Adipocyte (in vitro differentiated cells): ENCODE data around the gene LKAAEAR1.

Experiments used
- DNase-seq: peaks from one replicate; pipeline ENCODE4 v3.0.0-alpha.2; 2015; ENCODE audit warnings: low read depth
- H3K27me3 ChIP-seq: replicated peaks from 2 replicates; pipeline ENCODE4 v1.7.0; 2013; ENCODE audit warnings: mild to moderate bottlenecking, low read length, moderate library complexity; ENCODE audit not compliant: control insufficient read depth, insufficient read depth
- H3K36me3 ChIP-seq: 2 replicates; pipeline ENCODE4 v1.7.0; 2013; ENCODE audit warnings: low read length, mild to moderate bottlenecking, moderate library complexity; ENCODE audit not compliant: control insufficient read depth, insufficient read depth, severe bottlenecking
- H3K4me1 ChIP-seq: 2 replicates; pipeline ENCODE4 v1.7.0; 2013; ENCODE audit warnings: mild to moderate bottlenecking, low read length, moderate library complexity; ENCODE audit not compliant: control insufficient read depth, insufficient read depth
- H3K4me3 ChIP-seq: 2 replicates; pipeline ENCODE4 v1.7.0; 2013; ENCODE audit warnings: mild to moderate bottlenecking, low read length, moderate library complexity
- H3K9ac ChIP-seq: 2 replicates; pipeline ENCODE4 v1.7.0; 2013; ENCODE audit warnings: mild to moderate bottlenecking, low read length, moderate library complexity
- H3K9me3 ChIP-seq: 2 replicates; pipeline ENCODE4 v1.7.0; 2013; ENCODE audit warnings: mild to moderate bottlenecking, low read length, moderate library complexity; ENCODE audit not compliant: control insufficient read depth

LKAAEAR1 gene

DNA sequence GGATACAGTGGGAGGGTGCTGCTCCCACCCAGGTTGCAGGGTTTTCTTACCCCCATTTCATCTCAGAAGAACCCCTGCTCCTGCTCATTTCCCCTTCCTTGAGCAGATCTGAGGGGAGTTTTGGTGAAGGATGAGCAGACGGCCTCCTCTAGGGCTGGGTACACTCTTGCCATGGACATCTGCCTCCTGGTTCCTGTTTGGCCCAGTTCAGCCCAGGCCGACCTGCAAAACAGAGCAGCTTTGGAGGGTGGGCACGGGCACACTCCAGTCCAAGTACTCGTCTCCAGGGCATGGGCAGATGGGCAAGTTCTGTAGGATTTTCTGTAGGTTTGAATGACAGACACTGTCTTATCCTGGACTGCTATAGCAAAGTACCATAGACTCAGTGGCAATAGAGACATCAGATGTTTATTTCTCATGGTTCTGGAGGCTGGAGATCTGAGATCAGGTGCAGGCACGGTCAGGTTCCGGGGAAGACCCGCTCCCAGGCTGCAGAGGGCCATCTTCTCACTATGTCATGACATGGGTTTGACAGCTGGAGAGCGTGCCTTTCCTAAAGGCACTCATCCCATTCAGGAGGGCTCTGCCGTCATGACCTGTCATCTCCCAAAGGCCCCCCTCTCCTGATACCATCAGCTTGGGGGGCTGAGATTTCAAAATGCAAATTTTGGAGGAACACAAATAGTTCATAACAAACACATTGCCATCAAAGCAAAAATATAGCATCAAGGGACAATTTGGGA, 16.9 kb upstream of the LKAAEAR1 start:
- no peaks in the 10 kb centered on the region for H3K9me3 ChIP-seq
- no peak overlapping the region for H3K4me3 ChIP-seq
- H3K36me3 ChIP-seq: no peaks in the 10 kb centered on the region
- peaks cover 43% of the 10 kb centered on the region for H3K27me3 ChIP-seq
- H3K9ac ChIP-seq: no peak overlapping the region
- H3K4me1 ChIP-seq: no peaks in the 10 kb centered on the region
- DNase-seq: no peak

DNA sequence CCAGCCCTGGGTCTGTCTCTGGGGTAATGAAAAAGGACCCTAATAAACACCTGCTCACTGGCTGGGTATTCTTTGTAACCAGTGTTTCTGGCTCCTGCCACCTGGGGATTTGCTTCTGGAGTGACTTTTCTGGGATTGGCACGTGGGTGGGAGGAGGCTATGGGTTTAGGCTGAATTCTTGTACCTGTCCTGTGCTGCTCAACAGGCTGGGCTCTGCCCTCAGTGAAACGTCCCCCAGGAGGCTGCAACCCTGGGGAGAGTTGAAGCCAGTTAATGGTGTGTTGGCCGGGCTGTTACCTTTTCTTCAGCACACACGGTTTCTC, 16.3 kb upstream of the LKAAEAR1 start:
- no peaks in the 10 kb centered on the region for H3K4me1 ChIP-seq
- no peaks in the 10 kb centered on the region for H3K9me3 ChIP-seq
- no peaks in the 10 kb centered on the region for H3K36me3 ChIP-seq
- no peak overlapping the region for H3K9ac ChIP-seq
- peaks cover 47% of the 10 kb centered on the region for H3K27me3 ChIP-seq
- no peak for DNase-seq
- H3K4me3 ChIP-seq: no peak overlapping the region

DNA sequence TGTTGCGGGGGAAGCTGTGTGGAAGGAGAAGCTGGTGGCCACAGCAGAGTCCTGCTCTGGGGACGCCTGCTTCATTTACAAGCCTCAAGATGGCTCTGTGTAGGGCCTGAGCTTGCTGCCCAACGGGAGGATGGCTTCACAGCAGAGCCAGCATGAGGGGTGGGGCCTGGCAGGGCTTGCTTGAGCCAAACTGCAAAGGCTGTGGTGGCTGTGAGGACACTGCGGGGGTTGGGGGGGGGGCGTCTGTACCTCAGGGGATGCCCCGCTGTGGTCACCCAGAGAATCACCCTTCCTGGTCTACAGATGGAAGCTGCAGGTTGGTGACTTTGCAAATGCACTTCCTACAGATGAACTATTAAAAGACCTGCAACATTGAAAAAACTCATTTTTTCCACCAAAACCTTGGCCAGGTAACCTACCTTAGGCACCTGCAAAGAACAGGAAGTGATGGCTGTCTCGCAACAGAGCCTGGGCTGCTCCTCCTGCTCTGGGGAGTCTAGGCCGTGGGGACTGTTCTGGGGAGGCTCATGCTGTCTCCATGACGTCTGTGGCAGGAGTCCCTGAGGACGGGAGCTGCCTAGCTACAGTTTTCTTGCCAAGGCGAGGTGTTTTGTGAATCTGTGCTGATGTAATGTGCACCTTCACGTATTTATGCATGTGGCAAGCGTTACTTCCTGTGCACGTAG, 15.8 kb upstream of the LKAAEAR1 start:
- no peaks in the 10 kb centered on the region for H3K9me3 ChIP-seq
- H3K27me3 ChIP-seq: peaks cover 49% of the 10 kb centered on the region
- DNase-seq: no peak
- no peaks in the 10 kb centered on the region for H3K4me1 ChIP-seq
- no peaks in the 10 kb centered on the region for H3K36me3 ChIP-seq
- H3K4me3 ChIP-seq: no peak overlapping the region
- H3K9ac ChIP-seq: no peak overlapping the region

DNA sequence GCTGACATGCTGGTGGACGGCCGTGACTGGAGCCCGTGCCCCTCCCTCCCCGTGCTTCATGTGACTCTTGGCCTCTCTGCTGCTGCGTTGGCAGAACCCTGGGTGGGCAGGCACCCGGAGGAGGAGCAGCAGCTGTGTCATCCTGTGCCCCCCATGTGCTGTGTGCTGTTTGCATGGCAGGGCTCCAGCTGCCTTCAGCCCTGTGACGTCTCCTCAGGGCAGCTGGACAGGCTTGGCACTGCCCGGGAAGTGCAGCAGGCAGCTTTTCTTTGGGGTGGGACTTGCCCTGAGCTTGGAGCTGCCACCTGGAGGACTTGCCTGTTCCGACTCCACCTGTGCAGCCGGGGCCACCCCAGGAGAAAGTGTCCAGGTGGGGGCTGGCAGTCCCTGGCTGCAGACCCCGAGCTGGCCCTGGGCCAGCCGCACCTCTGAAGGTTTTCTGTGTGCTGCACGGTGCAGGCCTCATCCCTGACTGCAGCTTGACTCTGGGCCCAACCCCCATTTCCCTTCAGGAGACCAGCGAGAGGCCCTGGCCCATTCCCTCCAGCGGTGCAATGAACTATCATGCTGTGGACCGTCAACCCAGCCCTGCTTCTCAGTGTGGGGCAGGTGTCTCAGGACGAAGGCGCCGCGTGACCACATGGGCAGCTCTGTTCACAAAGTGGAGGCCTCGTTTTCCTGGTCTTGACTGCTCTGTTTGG, 15.0 kb upstream of the LKAAEAR1 start:
- no peak overlapping the region for H3K4me3 ChIP-seq
- no peak overlapping the region for H3K9ac ChIP-seq
- no peaks in the 10 kb centered on the region for H3K9me3 ChIP-seq
- H3K4me1 ChIP-seq: no peaks in the 10 kb centered on the region
- no peaks in the 10 kb centered on the region for H3K36me3 ChIP-seq
- peaks cover 45% of the 10 kb centered on the region for H3K27me3 ChIP-seq
- no peak for DNase-seq

DNA sequence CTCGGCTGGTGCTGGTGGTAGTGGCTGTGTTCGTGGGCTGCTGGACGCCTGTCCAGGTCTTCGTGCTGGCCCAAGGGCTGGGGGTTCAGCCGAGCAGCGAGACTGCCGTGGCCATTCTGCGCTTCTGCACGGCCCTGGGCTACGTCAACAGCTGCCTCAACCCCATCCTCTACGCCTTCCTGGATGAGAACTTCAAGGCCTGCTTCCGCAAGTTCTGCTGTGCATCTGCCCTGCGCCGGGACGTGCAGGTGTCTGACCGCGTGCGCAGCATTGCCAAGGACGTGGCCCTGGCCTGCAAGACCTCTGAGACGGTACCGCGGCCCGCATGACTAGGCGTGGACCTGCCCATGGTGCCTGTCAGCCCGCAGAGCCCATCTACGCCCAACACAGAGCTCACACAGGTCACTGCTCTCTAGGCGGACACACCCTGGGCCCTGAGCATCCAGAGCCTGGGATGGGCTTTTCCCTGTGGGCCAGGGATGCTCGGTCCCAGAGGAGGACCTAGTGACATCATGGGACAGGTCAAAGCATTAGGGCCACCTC, 14.3 kb upstream of the LKAAEAR1 start:
- H3K9me3 ChIP-seq: no peaks in the 10 kb centered on the region
- no peak for DNase-seq
- H3K4me1 ChIP-seq: no peaks in the 10 kb centered on the region
- no peak overlapping the region for H3K4me3 ChIP-seq
- H3K36me3 ChIP-seq: no peaks in the 10 kb centered on the region
- peaks cover 40% of the 10 kb centered on the region for H3K27me3 ChIP-seq
- no peak overlapping the region for H3K9ac ChIP-seq

DNA sequence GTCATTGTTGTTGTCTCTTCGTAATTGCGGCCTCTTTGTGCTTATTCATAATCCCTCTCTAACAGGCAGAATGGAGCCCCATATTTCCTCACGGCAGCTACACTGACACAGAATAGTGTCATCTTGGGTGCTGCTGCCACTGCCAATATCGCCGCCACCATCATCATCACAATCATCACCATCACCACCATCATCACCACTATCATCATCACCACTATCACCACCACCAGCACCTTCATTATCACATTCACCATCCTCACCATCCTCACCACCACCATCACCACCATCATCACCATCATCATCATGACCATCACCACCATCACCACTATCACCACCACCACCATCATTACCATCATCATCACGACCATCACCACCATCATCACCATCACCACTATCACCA, 12.3 kb upstream of the LKAAEAR1 start:
- no peak for DNase-seq
- Histone ChIP-seq H3K4me3 (no peak overlapping the region), H3K4me1 (no peaks in the 10 kb centered on the region), H3K9ac (no peak overlapping the region), H3K27me3 (peaks cover 31% of the 10 kb centered on the region), H3K36me3 (no peaks in the 10 kb centered on the region), H3K9me3 (no peaks in the 10 kb centered on the region)

DNA sequence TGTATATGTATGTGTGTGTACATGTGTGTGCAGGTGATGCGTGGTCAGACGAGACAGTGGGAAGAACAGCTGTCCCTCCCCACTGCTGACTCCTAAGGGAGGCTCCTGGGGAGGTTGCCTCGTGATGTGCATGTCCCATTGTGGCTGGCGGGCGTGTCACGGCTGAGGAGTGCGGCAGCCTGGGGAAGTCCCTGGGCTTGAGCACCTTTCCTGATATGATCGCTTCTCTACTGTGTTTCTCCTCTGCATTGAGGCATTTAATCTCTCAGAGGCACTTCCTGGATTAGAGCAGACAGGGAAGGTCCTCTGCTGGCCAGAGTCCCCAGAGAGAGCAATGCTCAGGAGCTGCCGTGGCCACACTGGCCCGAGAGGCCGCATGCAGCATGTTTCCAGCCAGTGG, 11.7 kb upstream of the LKAAEAR1 start:
- Histone ChIP-seq H3K4me1 (no peaks in the 10 kb centered on the region), H3K4me3 (no peak overlapping the region), H3K27me3 (peaks cover 25% of the 10 kb centered on the region), H3K36me3 (no peaks in the 10 kb centered on the region), H3K9me3 (no peaks in the 10 kb centered on the region), H3K9ac (no peak overlapping the region)
- DNase-seq: no peak

DNA sequence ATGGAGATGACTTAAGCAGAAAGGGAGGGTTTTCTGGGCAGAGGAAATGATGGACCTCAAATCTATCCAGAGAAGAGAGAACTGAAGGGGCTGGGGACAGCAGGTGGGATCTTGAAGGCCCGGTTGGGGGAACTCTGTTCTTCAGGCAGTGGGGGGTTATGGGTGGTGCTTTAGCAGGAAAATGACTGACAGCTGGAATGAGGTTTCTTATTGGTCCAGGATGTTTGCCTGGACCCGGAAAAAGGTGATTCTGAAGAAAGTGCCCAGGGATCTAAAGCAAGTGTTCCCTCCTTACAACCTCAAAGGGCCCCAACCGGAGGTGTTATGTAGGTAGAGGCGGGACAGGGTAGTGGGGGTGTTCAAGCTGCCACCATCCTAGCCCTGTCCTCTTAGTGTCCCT, 11.3 kb upstream of the LKAAEAR1 start:
- no peak for DNase-seq
- H3K9ac ChIP-seq: no peak overlapping the region
- H3K4me1 ChIP-seq: no peaks in the 10 kb centered on the region
- H3K27me3 ChIP-seq: peaks cover 20% of the 10 kb centered on the region
- no peaks in the 10 kb centered on the region for H3K9me3 ChIP-seq
- H3K36me3 ChIP-seq: no peaks in the 10 kb centered on the region
- H3K4me3 ChIP-seq: no peak overlapping the region

DNA sequence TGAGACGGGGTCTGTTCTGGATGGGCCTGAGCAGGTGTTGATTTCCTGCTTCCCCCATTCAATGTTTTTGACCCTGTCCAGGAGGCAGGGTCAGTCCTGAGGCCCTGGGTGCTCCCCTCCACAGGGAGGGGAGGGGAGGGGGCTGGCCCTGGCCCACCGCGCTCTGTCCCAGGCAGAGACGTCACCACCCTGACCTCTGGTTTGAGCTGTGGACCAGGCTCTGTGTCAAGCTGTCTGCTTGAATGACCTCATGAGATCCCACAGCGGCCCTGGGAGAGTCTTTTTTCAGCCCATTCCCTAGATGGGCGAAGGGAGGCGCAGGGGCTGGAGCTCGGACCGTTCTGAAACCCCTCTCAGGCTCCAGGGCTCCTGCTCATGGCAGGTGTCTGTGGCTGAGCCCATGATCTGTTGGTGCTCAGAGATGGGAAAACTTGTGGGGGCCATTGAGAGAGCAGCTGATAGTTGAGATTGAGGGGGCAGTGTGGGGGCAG, 8.9 kb upstream of the LKAAEAR1 start:
- no peaks in the 10 kb centered on the region for H3K9me3 ChIP-seq
- H3K4me1 ChIP-seq: no peaks in the 10 kb centered on the region
- no peaks in the 10 kb centered on the region for H3K36me3 ChIP-seq
- DNase-seq: no peak
- peaks cover 25% of the 10 kb centered on the region for H3K27me3 ChIP-seq
- H3K9ac ChIP-seq: no peak overlapping the region
- no peak overlapping the region for H3K4me3 ChIP-seq

DNA sequence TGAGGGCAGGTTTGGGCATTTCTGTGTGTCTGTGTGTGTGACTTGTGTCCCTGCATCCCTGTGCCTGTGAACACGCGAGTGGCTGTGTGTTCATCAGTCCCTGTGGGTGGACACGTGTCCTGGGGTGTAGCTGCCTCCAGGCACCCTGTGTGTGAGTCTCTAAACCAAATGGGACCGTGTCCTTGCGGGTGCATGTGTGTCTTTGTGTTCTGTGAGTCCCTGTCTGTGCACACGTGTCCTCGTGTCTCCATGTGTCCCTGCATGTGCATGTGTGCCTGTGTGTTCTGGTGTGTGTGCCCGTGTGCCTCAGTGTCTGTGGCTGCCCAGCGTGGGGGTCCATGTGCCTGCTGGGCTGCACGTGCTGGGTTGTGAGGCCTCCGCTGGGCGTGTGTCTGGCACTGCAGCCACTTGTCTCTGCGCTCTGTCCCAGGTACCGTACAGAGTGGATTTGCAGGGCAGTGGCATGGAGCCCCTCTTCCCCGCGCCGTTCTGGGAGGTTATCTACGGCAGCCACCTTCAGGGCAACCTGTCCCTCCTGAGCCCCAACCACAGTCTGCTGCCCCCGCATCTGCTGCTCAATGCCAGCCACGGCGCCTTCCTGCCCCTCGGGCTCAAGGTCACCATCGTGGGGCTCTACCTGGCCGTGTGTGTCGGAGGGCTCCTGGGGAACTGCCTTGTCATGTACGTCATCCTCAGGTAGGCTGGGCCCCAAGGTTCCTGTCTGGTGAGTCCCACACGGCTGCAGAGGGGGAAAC, 8.2 kb upstream of the LKAAEAR1 start:
- Histone ChIP-seq H3K27me3 (peaks cover 31% of the 10 kb centered on the region), H3K9me3 (no peaks in the 10 kb centered on the region), H3K4me1 (no peaks in the 10 kb centered on the region), H3K36me3 (no peaks in the 10 kb centered on the region), H3K9ac (no peak overlapping the region), H3K4me3 (no peak overlapping the region)
- DNase-seq: no peak

DNA sequence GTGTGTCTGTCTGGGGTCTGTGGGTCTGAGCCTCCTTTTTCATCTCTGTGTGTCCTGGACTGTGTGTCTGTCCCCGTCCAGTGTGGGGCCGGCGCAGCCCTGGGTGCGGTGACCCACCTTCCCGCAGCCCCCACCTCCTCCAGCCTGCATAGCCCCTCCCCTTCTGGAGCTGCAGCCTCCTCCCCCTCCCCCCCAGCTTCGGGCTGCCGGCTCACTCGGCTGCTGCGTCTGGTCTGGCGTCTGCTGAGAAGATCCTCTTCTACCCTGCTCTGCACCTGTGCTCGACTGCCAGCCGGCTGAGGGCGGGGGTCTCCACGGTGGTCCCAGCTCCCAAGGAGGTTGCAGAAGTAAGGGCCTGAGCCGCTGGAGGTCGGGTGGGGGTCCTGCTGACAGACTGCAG, 7.6 kb upstream of the LKAAEAR1 start:
- DNase-seq: no peak
- H3K36me3 ChIP-seq: no peaks in the 10 kb centered on the region
- peaks cover 32% of the 10 kb centered on the region for H3K27me3 ChIP-seq
- H3K4me3 ChIP-seq: no peak overlapping the region
- no peaks in the 10 kb centered on the region for H3K9me3 ChIP-seq
- no peaks in the 10 kb centered on the region for H3K4me1 ChIP-seq
- H3K9ac ChIP-seq: no peak overlapping the region
